ENCODE measurements around the gene ZNF827.
A peak's percentile ranks its signal among the peaks of the same experiment; 100 is the strongest.

DNA sequence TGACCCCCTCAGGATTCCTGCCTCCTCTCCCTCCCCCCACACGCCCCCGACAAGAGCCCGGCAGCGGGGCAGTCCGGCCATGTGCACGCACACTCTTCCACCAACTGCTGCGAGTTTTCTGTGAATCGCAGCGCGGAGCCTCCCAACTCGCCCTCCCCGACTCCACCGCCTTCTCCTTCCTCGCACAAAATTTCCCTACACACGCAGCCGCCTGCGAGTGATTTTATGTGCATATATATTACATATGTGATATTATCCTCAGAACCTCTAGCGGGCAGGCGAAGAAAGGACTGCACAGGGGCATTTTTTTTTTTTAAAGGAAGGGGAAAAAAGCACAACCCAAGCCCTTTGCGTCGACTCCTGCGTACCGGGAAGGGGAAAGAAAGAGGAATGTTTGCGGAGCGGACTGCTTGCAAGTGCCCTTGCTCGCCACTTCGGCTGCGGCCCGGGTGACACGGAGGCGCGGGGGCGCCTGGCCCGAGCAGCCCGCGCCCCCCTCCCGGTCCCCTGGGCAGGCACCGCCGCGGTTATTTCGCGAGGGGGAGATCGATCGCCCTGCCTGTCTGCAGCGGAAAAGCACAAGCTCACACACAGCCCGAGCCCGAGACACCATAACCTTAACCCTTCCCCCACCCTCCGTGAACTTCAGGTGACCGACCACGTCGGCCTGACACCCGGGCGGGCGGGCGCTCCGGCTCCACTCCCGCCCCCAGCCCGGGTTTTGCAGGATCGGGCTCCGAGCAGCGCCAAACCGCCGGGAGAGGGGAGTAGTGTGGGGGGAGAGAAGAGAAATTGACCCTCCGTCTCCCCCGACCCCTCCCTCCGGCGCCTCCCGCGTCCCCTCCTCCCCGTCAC is 2.3 kb downstream of the ZNF827 start:
- TF ChIP-seq, protein P1, sequence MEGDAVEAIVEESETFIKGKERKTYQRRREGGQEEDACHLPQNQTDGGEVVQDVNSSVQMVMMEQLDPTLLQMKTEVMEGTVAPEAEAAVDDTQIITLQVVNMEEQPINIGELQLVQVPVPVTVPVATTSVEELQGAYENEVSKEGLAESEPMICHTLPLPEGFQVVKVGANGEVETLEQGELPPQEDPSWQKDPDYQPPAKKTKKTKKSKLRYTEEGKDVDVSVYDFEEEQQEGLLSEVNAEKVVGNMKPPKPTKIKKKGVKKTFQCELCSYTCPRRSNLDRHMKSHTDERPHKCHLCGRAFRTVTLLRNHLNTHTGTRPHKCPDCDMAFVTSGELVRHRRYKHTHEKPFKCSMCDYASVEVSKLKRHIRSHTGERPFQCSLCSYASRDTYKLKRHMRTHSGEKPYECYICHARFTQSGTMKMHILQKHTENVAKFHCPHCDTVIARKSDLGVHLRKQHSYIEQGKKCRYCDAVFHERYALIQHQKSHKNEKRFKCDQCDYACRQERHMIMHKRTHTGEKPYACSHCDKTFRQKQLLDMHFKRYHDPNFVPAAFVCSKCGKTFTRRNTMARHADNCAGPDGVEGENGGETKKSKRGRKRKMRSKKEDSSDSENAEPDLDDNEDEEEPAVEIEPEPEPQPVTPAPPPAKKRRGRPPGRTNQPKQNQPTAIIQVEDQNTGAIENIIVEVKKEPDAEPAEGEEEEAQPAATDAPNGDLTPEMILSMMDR (IDR thresholded peaks at IDR 0.05 in 2 of 3, conservative IDR thresholded peaks at IDR 0.05 in 1 of 3; ENCODE audit: borderline replicate concordance in 1 of 3, insufficient read depth in 1 of 3, low read depth in 2 of 3, low read length in 2 of 3): peak in 1 of 3 experiments; percentile 27; a peak in 1 of 6 replicates
- TF ChIP-seq ZFX (IDR thresholded peaks at IDR 0.05) (peak; percentile 26; the same call in 1 of the 2 replicates), EZH2phosphoT487 (IDR thresholded peaks at IDR 0.05; ENCODE audit: borderline replicate concordance) (no peak), POLR2AphosphoS5 (IDR thresholded peaks at IDR 0.05; ENCODE audit: low read depth, low read length) (peak; percentile 37; the same call in 1 of the 2 replicates), TCF7L2 (IDR thresholded peaks at IDR 0.05; ENCODE audit: borderline replicate concordance, extremely low read depth, insufficient read depth, insufficient read length) (no peak), FOSL1 (IDR thresholded peaks at IDR 0.05; ENCODE audit: low read depth) (no peak), ZNF274 (IDR thresholded peaks at IDR 0.05; ENCODE audit: low read depth, low read length) (no peak), RAD21 (IDR thresholded peaks at IDR 0.05; ENCODE audit: low read depth) (no peak), SP1 (IDR thresholded peaks at IDR 0.05; ENCODE audit: low read depth) (no peak)
- TF ChIP-seq, protein P2, sequence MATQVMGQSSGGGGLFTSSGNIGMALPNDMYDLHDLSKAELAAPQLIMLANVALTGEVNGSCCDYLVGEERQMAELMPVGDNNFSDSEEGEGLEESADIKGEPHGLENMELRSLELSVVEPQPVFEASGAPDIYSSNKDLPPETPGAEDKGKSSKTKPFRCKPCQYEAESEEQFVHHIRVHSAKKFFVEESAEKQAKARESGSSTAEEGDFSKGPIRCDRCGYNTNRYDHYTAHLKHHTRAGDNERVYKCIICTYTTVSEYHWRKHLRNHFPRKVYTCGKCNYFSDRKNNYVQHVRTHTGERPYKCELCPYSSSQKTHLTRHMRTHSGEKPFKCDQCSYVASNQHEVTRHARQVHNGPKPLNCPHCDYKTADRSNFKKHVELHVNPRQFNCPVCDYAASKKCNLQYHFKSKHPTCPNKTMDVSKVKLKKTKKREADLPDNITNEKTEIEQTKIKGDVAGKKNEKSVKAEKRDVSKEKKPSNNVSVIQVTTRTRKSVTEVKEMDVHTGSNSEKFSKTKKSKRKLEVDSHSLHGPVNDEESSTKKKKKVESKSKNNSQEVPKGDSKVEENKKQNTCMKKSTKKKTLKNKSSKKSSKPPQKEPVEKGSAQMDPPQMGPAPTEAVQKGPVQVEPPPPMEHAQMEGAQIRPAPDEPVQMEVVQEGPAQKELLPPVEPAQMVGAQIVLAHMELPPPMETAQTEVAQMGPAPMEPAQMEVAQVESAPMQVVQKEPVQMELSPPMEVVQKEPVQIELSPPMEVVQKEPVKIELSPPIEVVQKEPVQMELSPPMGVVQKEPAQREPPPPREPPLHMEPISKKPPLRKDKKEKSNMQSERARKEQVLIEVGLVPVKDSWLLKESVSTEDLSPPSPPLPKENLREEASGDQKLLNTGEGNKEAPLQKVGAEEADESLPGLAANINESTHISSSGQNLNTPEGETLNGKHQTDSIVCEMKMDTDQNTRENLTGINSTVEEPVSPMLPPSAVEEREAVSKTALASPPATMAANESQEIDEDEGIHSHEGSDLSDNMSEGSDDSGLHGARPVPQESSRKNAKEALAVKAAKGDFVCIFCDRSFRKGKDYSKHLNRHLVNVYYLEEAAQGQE (IDR thresholded peaks at IDR 0.05; ENCODE audit: low read depth): no peak
- TF ChIP-seq, protein P3, sequence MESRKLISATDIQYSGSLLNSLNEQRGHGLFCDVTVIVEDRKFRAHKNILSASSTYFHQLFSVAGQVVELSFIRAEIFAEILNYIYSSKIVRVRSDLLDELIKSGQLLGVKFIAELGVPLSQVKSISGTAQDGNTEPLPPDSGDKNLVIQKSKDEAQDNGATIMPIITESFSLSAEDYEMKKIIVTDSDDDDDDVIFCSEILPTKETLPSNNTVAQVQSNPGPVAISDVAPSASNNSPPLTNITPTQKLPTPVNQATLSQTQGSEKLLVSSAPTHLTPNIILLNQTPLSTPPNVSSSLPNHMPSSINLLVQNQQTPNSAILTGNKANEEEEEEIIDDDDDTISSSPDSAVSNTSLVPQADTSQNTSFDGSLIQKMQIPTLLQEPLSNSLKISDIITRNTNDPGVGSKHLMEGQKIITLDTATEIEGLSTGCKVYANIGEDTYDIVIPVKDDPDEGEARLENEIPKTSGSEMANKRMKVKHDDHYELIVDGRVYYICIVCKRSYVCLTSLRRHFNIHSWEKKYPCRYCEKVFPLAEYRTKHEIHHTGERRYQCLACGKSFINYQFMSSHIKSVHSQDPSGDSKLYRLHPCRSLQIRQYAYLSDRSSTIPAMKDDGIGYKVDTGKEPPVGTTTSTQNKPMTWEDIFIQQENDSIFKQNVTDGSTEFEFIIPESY (IDR thresholded peaks at IDR 0.05; ENCODE audit: extremely low read depth, insufficient replicate concordance, low read length): no peak
- TF ChIP-seq, protein P4, sequence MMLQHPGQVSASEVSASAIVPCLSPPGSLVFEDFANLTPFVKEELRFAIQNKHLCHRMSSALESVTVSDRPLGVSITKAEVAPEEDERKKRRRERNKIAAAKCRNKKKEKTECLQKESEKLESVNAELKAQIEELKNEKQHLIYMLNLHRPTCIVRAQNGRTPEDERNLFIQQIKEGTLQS (IDR thresholded peaks at IDR 0.05): no peak

Measured in HCT116 (cell line).